Spinal cord (tissue), 10 donors: ENCODE measurements around the gene RNF169. TPM values are rescaled to one million over a fixed set of nuclear protein-coding genes. Genes with fewer than 3 reads are reported as not detected.

ENCODE experiments used
- DNase-seq, 6 donors: peaks; one replicate each; pipeline versions ENCODE4 v3.0.0 to v3.0.0-alpha.2; 2013 to 2015; ENCODE audit warnings: low spot score in 6 of 6, low read depth in 4 of 6
- H3K27ac ChIP-seq: one replicate; pipeline ENCODE4 v1.5.1; 2013; ENCODE audit warnings: low read depth, low read length, control low read depth
- H3K27me3 ChIP-seq: one replicate; pipeline ENCODE4 v1.6.1; 2013; ENCODE audit warnings: low read length; ENCODE audit not compliant: control insufficient read depth, insufficient read depth
- H3K36me3 ChIP-seq: one replicate; pipeline ENCODE4 v1.6.1; 2013; ENCODE audit warnings: low read length; ENCODE audit not compliant: control insufficient read depth, insufficient read depth
- H3K4me1 ChIP-seq: one replicate; pipeline ENCODE4 v1.6.1; 2013; ENCODE audit warnings: low read length; ENCODE audit not compliant: control insufficient read depth, insufficient read depth
- H3K4me3 ChIP-seq: one replicate; pipeline ENCODE4 v1.5.1; 2013; ENCODE audit warnings: low read depth, low read length, control low read depth
- H3K9me3 ChIP-seq: one replicate; pipeline ENCODE4 v1.6.1; 2013; ENCODE audit warnings: low read length; ENCODE audit not compliant: control insufficient read depth, insufficient read depth
- WGBS: methylation state at CpG from one replicate; pipeline ENCODE4 v1.1.5; 2013; ENCODE audit warnings: missing lambda C conversion rate; ENCODE audit not compliant: insufficient coverage; 5-methylcytosine and 5-hydroxymethylcytosine counted together
- long read RNA-seq, 4 donors: transcript quantifications; one replicate each; lab custom pipeline, GENCODE V29; 2026
- polyA plus RNA-seq, 2 donors: library from polyadenylated mRNA; unstranded; fragments of 120-200 nt; gene quantifications; one replicate each; pipeline ENCODE4 v1.2.1, GENCODE V29; 2013; ENCODE audit not compliant: insufficient read length in 2 of 2
- total RNA-seq, 2 donors: library from RNA; depleted of rRNA in 1 of 2; stranded (reverse); fragments of 120-200 nt in 1 of 2; fragments of >200 nt in 1 of 2; gene quantifications; one replicate each; pipeline versions ENCODE4 v1.2.3 to v1.2.4, GENCODE V29; 2013 to 2014
- donor health status: healthy.

RNF169 gene
- total RNA-seq: 10 to 100 TPM; 23.3 to 25.1 TPM
- 10 to 100 TPM; 10.0 to 10.7 TPM for polyA plus RNA-seq
- long read RNA-seq, donor 1, partial matches to known transcripts: 15 of 15 reads
- long read RNA-seq, donor 1, other reads (novel, unspliced or antisense): 0 of 15 reads
- long read RNA-seq, donor 2, full-length matches to known transcripts: 3 of 3 reads
- long read RNA-seq, donor 2, partial matches to known transcripts: 0 of 3 reads
- long read RNA-seq, donor 2, other reads (novel, unspliced or antisense): 0 of 3 reads
- long read RNA-seq, donor 3, full-length matches to known transcripts: 2 of 2 reads
- long read RNA-seq, donor 3, partial matches to known transcripts: 0 of 2 reads
- long read RNA-seq, donor 3, other reads (novel, unspliced or antisense): 0 of 2 reads
- long read RNA-seq, donor 4, full-length matches to known transcripts: 2 of 2 reads
- long read RNA-seq, donor 4, partial matches to known transcripts: 0 of 2 reads
- long read RNA-seq, donor 4, other reads (novel, unspliced or antisense): 0 of 2 reads

DNA sequence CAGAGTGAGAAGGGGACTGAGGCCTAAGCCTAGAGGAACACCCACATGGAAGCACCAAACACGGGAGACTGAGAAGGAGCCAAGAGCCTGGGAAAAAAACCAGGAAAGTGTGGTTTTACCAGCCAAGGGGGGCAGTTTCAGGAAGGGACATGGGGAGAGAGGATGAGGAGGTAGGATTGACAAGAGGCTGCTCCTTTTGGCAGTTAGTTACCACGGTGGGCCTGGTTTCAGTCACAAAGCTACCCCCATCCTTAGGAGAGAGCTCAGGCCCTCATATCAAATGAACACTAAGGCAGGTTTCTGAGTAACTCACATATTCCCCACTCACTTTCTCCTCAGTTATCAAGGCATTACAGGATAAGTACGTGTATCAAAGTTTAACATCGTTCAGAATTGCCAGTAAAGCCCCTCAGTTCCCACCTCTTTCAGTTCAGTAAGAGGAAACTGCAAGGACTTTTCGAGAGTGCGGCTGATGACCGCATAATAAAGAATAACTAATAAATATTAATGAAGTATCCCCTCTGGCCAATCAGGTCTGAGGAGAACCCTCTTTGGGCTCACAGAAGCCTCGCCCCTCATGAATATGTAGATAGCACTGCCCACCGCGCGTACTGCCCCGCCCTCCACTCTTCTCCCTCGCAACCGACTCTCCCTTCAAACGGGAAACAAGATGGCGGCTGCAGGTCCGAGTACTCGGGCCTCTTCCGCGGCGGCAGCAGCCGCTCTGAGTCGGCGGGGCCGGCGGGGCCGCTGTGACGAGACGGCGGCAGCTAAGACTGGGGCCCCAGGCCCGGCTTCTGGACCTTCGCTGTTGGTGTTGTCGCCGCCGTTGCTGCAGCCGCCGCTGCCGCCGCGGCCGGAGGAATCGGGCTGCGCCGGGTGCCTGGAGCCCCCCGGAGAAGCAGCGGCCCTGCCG lies at the start of gene RNF169:
RNF169 (plus strand) TSS at position 639 of the 916 bp plus-strand sequence; CDS start at position 671, 32 bp downstream.
- no peaks in the 10 kb centered on the region for H3K27me3 ChIP-seq
- peak; percentile 78 to 99 (median 88) for DNase-seq
- H3K4me3 ChIP-seq: peak within 1 kb of the TSS; percentile 64
- H3K4me1 ChIP-seq: peaks cover 8% of the 10 kb centered on the region
- H3K36me3 ChIP-seq: no peaks in the 10 kb centered on the region
- peak within 1 kb of the TSS; percentile 87 for H3K27ac ChIP-seq
- whole genome bisulfite sequencing: 1% methylated on average over 42 of the region's 47 CpGs
- no peaks in the 10 kb centered on the region for H3K9me3 ChIP-seq

- Histone ChIP-seq H3K4me3 (no peak overlapping the region), H3K4me1 (peaks cover 8% of the 10 kb centered on the region), H3K27me3 (peaks cover 2% of the 10 kb centered on the region), H3K36me3 (peaks cover 3% of the 10 kb centered on the region), H3K9me3 (no peaks in the 10 kb centered on the region), H3K27ac (no peak overlapping the region)
- DNase-seq: no peak
- 75% methylated on average over 5 of the region's 9 CpGs for WGBS
Observed at GRCh38 chr11:74699615-74700396, 48.8 kb upstream of the RNF169 start.

DNA sequence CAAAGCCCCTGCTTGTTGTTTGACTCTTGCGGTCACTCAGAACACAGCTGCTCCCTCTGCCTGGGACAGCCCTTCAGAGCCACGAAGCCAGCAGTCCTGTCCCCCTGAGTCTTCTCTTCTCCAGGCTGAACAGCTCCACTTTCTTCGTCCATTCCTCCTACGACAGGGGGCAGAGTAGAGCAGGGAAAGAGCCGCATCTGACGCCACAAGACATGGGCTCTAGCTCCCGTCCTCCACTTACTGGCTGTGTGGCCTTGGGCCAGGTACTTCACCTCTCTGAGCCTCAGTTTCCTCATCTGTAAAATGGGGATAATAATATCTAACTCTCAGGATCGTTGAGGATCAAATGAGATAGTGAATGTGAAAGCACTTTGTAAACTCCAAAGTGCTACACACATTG lies 47.3 kb upstream of the RNF169 start:
- Histone ChIP-seq H3K9me3 (no peaks in the 10 kb centered on the region), H3K27me3 (peaks cover 2% of the 10 kb centered on the region), H3K36me3 (peaks cover 3% of the 10 kb centered on the region), H3K4me3 (no peak overlapping the region), H3K27ac (no peak overlapping the region), H3K4me1 (peaks cover 8% of the 10 kb centered on the region)
- 73% methylated on average over 7 of the region's 8 CpGs for WGBS
- DNase-seq: no peak

- peak in 5 of 6 donors; percentile 21 to 86 (median 46) for DNase-seq
- peaks cover 3% of the 10 kb centered on the region for H3K36me3 ChIP-seq
- WGBS: 58% methylated on average over 15 of the region's 15 CpGs
- no peak overlapping the region for H3K4me3 ChIP-seq
- H3K27me3 ChIP-seq: no peaks in the 10 kb centered on the region
- H3K27ac ChIP-seq: no peak overlapping the region
- peaks cover 5% of the 10 kb centered on the region for H3K4me1 ChIP-seq
- no peaks in the 10 kb centered on the region for H3K9me3 ChIP-seq
Observed at GRCh38 chr11:74702383-74703007, 46.2 kb upstream of the RNF169 start.

GRCh38 chr11:74703211-74703610 lies 45.4 kb upstream of the RNF169 start:
- no peaks in the 10 kb centered on the region for H3K27me3 ChIP-seq
- no peak for DNase-seq
- H3K4me3 ChIP-seq: no peak overlapping the region
- H3K9me3 ChIP-seq: no peaks in the 10 kb centered on the region
- peaks cover 5% of the 10 kb centered on the region for H3K4me1 ChIP-seq
- H3K36me3 ChIP-seq: peaks cover 3% of the 10 kb centered on the region
- WGBS: 98% methylated on average over 12 of the region's 13 CpGs
- H3K27ac ChIP-seq: no peak overlapping the region

GRCh38 chr11:74707182-74707581 lies 41.5 kb upstream of the RNF169 start:
- H3K4me3 ChIP-seq: no peak overlapping the region
- H3K27ac ChIP-seq: no peak overlapping the region
- H3K4me1 ChIP-seq: peaks cover 5% of the 10 kb centered on the region
- no peaks in the 10 kb centered on the region for H3K9me3 ChIP-seq
- DNase-seq: no peak
- WGBS: 100% methylated on average over 3 of the region's 3 CpGs
- H3K27me3 ChIP-seq: no peaks in the 10 kb centered on the region
- H3K36me3 ChIP-seq: peaks cover 3% of the 10 kb centered on the region

GRCh38 chr11:74707602-74708510 lies 40.8 kb upstream of the RNF169 start:
- H3K27me3 ChIP-seq: no peaks in the 10 kb centered on the region
- H3K27ac ChIP-seq: no peak overlapping the region
- H3K4me1 ChIP-seq: no peaks in the 10 kb centered on the region
- H3K36me3 ChIP-seq: peaks cover 3% of the 10 kb centered on the region
- H3K4me3 ChIP-seq: no peak overlapping the region
- no peak for DNase-seq
- WGBS: 81% methylated on average over 7 of the region's 10 CpGs
- H3K9me3 ChIP-seq: no peaks in the 10 kb centered on the region

- no peaks in the 10 kb centered on the region for H3K36me3 ChIP-seq
- DNase-seq: no peak
- H3K27me3 ChIP-seq: no peaks in the 10 kb centered on the region
- H3K4me1 ChIP-seq: no peaks in the 10 kb centered on the region
- no peaks in the 10 kb centered on the region for H3K9me3 ChIP-seq
- WGBS: 83% methylated on average over 1 of the region's 3 CpGs
- no peak overlapping the region for H3K4me3 ChIP-seq
- H3K27ac ChIP-seq: no peak overlapping the region
Observed at GRCh38 chr11:74709175-74709574, 39.5 kb upstream of the RNF169 start.
